ENCODE results near the gene UVRAG.

GRCh38 chr11:76044750-76045320, 229.8 kb downstream of the UVRAG start:
- TF ChIP-seq EZH2phosphoT487 (IDR thresholded peaks at IDR 0.05; ENCODE audit: borderline replicate concordance, low read length) (no peak), CTCF (conservative IDR thresholded peaks at IDR 0.05; ENCODE audit: low read depth, low read length) (no peak), EZH2 (IDR thresholded peaks at IDR 0.05; ENCODE audit: low read length, unreplicated experiment) (no peak)

Data from PC-3 (cell line).